DOHH2 (cell line): Measurements from ENCODE around the gene CD209.

Experiments
- H3F3A ChIP-seq: fragments of 200-600 bp; sonication (generic), shearing (Covaris generic); 2 replicates; pipeline ENCODE4 v1.6.0; 2016; ENCODE audit warnings: antibody characterized with exemption, mild to moderate bottlenecking; ENCODE audit not compliant: control insufficient read depth, insufficient read depth
- H3K27ac ChIP-seq: fragments of 200-600 bp; sonication (generic); 2 replicates; pipeline ENCODE4 v1.5.1; 2014; ENCODE audit warnings: low read depth, mild to moderate bottlenecking, low read length, moderate library complexity
- H3K27me3 ChIP-seq: fragments of 200-600 bp; sonication (generic); 2 replicates; pipeline ENCODE4 v1.6.1; 2014; ENCODE audit warnings: mild to moderate bottlenecking, low read length, mixed read lengths; ENCODE audit not compliant: control insufficient read depth
- H3K36me3 ChIP-seq: fragments of 200-600 bp; sonication (generic); 2 replicates; pipeline ENCODE4 v1.6.1; 2014; ENCODE audit warnings: mild to moderate bottlenecking, low read length, moderate library complexity, mixed read lengths; ENCODE audit not compliant: control insufficient read depth
- H3K4me1 ChIP-seq: fragments of 200-600 bp; sonication (generic); 2 replicates; pipeline ENCODE4 v1.6.1; 2014; ENCODE audit warnings: mild to moderate bottlenecking, low read length, mixed read lengths; ENCODE audit not compliant: control insufficient read depth
- H3K4me2 ChIP-seq: fragments of 200-600 bp; sonication (generic); 2 replicates; pipeline ENCODE4 v1.6.0; 2014; ENCODE audit warnings: mild to moderate bottlenecking, low read length, moderate library complexity
- H3K4me3 ChIP-seq: fragments of 200-600 bp; sonication (generic); 2 replicates; pipeline ENCODE4 v1.5.1; 2014; ENCODE audit warnings: mild to moderate bottlenecking, low read length, mixed read lengths
- H3K79me2 ChIP-seq: fragments of 200-600 bp; sonication (generic); 2 replicates; pipeline ENCODE4 v1.6.1; 2014; ENCODE audit warnings: mild to moderate bottlenecking, low read length, mixed read lengths; ENCODE audit not compliant: control insufficient read depth
- H3K9me2 ChIP-seq: fragments of 200-600 bp; sonication (generic); replicated peaks from 2 replicates; pipeline ENCODE4 v1.6.1; 2014; ENCODE audit warnings: mild to moderate bottlenecking, low read length, mixed read lengths; ENCODE audit not compliant: control insufficient read depth
- H3K9me3 ChIP-seq: fragments of 200-600 bp; sonication (generic); 2 replicates; pipeline ENCODE4 v1.6.1; 2014; ENCODE audit warnings: antibody characterized with exemption, low read length, mixed read lengths; ENCODE audit not compliant: control insufficient read depth, insufficient read depth
- H4K20me1 ChIP-seq: fragments of 200-600 bp; sonication (generic); 2 replicates; pipeline ENCODE4 v1.6.0; 2014; ENCODE audit warnings: low read depth, mild to moderate bottlenecking, antibody characterized with exemption, low read length, moderate library complexity; ENCODE audit not compliant: control insufficient read depth, insufficient read depth
- CTCF ChIP-seq: fragments of 200-600 bp; sonication (generic); IDR thresholded peaks from one replicate; pipeline ENCODE4 v1.5.1; 2014; ENCODE audit warnings: antibody characterized with exemption, mild to moderate bottlenecking, low read depth, low read length; ENCODE audit not compliant: poor library complexity, severe bottlenecking
- EZH2phosphoT487 ChIP-seq: fragments of 200-600 bp; sonication (generic); IDR thresholded peaks from 2 replicates; pipeline ENCODE4 v1.6.1; 2017; ENCODE audit warnings: borderline replicate concordance, mild to moderate bottlenecking, antibody characterized with exemption, low read length, moderate library complexity, mixed read lengths

The CD209 gene

DNA sequence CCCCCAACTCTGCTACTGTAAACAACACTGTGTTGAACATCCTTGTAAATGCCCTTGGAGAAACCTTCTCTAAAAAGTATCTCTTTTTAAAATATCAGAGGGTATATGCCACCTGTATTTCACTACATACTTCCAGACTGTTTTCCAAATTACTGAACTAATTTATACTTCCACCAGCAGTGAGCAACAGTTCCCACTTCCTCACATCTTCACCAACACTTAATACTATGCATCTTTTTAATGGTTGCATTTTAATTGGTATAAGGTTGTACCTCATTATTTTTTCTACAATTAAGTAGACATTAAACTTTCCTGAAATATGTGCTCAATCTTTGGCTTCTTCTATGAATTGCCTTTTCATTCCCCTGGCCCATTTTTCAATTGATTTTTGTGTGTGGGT lies 37.5 kb upstream of the CD209 start:
- Histone ChIP-seq H3K9me3 (peaks cover 6% of the 10 kb centered on the region; the same call in 1 of the 2 replicates), H3K27ac (no peak overlapping the region), H3K36me3 (no peaks in the 10 kb centered on the region), H4K20me1 (no peaks in the 10 kb centered on the region), H3K79me2 (no peaks in the 10 kb centered on the region), H3K9me2 (no peaks in the 10 kb centered on the region), H3K4me1 (no peaks in the 10 kb centered on the region), H3K4me2 (no peak overlapping the region), H3F3A (no peaks in the 10 kb centered on the region), H3K4me3 (no peak overlapping the region), H3K27me3 (peaks cover 12% of the 10 kb centered on the region)
- no peak for TF ChIP-seq CTCF

GRCh38 chr19:7783991-7784423 lies 36.7 kb upstream of the CD209 start:
- no peaks in the 10 kb centered on the region for H3F3A ChIP-seq
- H4K20me1 ChIP-seq, result no peaks in the 10 kb centered on the region
- no peak overlapping the region for H3K27ac ChIP-seq
- H3K27me3 ChIP-seq, result peaks cover 12% of the 10 kb centered on the region
- no peaks in the 10 kb centered on the region for H3K9me2 ChIP-seq
- peaks cover 6% of the 10 kb centered on the region; the same call in 1 of the 2 replicates for H3K9me3 ChIP-seq
- no peaks in the 10 kb centered on the region for H3K79me2 ChIP-seq
- no peak for TF ChIP-seq CTCF
- no peak for TF ChIP-seq EZH2phosphoT487
- H3K4me3 ChIP-seq, result no peak overlapping the region
- H3K4me1 ChIP-seq, result peaks cover 6% of the 10 kb centered on the region
- no peak overlapping the region for H3K4me2 ChIP-seq
- no peaks in the 10 kb centered on the region for H3K36me3 ChIP-seq

GRCh38 chr19:7781157-7781556 lies 33.8 kb upstream of the CD209 start:
- no peaks in the 10 kb centered on the region for H3K36me3 ChIP-seq
- peaks cover 12% of the 10 kb centered on the region for H3K27me3 ChIP-seq
- no peaks in the 10 kb centered on the region for H3K9me2 ChIP-seq
- no peak overlapping the region for H3K4me3 ChIP-seq
- H3K4me2 ChIP-seq, result no peak overlapping the region
- H3K79me2 ChIP-seq, result no peaks in the 10 kb centered on the region
- no peak overlapping the region for H3K27ac ChIP-seq
- H3K9me3 ChIP-seq, result peaks cover 6% of the 10 kb centered on the region; the same call in 1 of the 2 replicates
- 0 out of 2 replicates have a peak, but pooled peaks cover 3% of the 10 kb centered on the region for H3F3A ChIP-seq
- peaks cover 15% of the 10 kb centered on the region for H3K4me1 ChIP-seq
- H4K20me1 ChIP-seq, result no peaks in the 10 kb centered on the region
- TF ChIP-seq CTCF (no peak), EZH2phosphoT487 (no peak)
